Mesendoderm (in vitro differentiated cells): ENCODE results near the gene SLC1A1.

Source experiments
- DNase-seq: peaks from one replicate; pipeline ENCODE4 v3.0.0; 2013
- H2AK5ac ChIP-seq: 2 replicates; pipeline ENCODE4 v1.6.1; 2013; ENCODE audit warnings: low read length, inconsistent platforms
- H2BK120ac ChIP-seq: 2 replicates; pipeline ENCODE4 v1.6.1; 2013; ENCODE audit warnings: low read depth, mild to moderate bottlenecking, low read length, moderate library complexity, mixed read lengths
- H2BK15ac ChIP-seq: replicated peaks from 2 replicates; pipeline ENCODE4 v1.6.1; 2013; ENCODE audit warnings: low read depth, mild to moderate bottlenecking, moderate library complexity
- H2BK5ac ChIP-seq: 2 replicates; pipeline ENCODE4 v1.6.1; 2013; ENCODE audit warnings: low read length, inconsistent platforms
- H3K18ac ChIP-seq: 2 replicates; pipeline ENCODE4 v1.6.1; 2013; ENCODE audit warnings: mild to moderate bottlenecking, low read length, mixed read lengths
- H3K23ac ChIP-seq: one replicate; pipeline ENCODE4 v1.6.1; 2013; ENCODE audit warnings: low read length
- H3K27ac ChIP-seq: 2 replicates; pipeline ENCODE4 v1.5.1; 2013; ENCODE audit warnings: low read depth, mild to moderate bottlenecking, inconsistent platforms, low read length, moderate library complexity
- H3K27me3 ChIP-seq: 2 replicates; pipeline ENCODE4 v1.6.1; 2013; ENCODE audit warnings: low read length, control low read depth, mild to moderate bottlenecking, inconsistent platforms; ENCODE audit not compliant: insufficient read depth, poor library complexity
- H3K36me3 ChIP-seq: 2 replicates; pipeline ENCODE4 v1.6.1; 2013; ENCODE audit warnings: low read length, inconsistent platforms; ENCODE audit not compliant: control insufficient read depth, insufficient read depth
- H3K4ac ChIP-seq: one replicate; pipeline ENCODE4 v1.6.1; 2013; ENCODE audit warnings: low read depth, mild to moderate bottlenecking, low read length, moderate library complexity
- H3K4me1 ChIP-seq: 2 replicates; pipeline ENCODE4 v1.6.1; 2013; ENCODE audit warnings: low read depth, low read length, inconsistent platforms; ENCODE audit not compliant: control insufficient read depth
- H3K4me2 ChIP-seq: 2 replicates; pipeline ENCODE4 v1.6.1; 2013; ENCODE audit warnings: low read length
- H3K4me3 ChIP-seq: 2 replicates; pipeline ENCODE4 v1.5.1; 2013; ENCODE audit warnings: mild to moderate bottlenecking, low read length
- H3K56ac ChIP-seq: one replicate; pipeline ENCODE4 v1.6.1; 2013; ENCODE audit warnings: low read length
- H3K79me1 ChIP-seq: 2 replicates; pipeline ENCODE4 v1.6.1; 2013; ENCODE audit warnings: low read length, inconsistent platforms
- H3K79me2 ChIP-seq: 2 replicates; pipeline ENCODE4 v1.6.1; 2013; ENCODE audit warnings: mild to moderate bottlenecking, low read length; ENCODE audit not compliant: control insufficient read depth, insufficient read depth
- H3K9ac ChIP-seq: 2 replicates; pipeline ENCODE4 v1.6.1; 2013; ENCODE audit warnings: low read length, inconsistent platforms
- H4K5ac ChIP-seq: one replicate; pipeline ENCODE4 v1.6.1; 2013; ENCODE audit warnings: low read length
- H4K8ac ChIP-seq: one replicate; pipeline ENCODE4 v1.6.1; 2013; ENCODE audit warnings: low read depth, mild to moderate bottlenecking, control low read depth, low read length, moderate library complexity
- WGBS: extraction: QIAGEN DNeasy Blood & Tissue Kit; methylation state at CpG from one replicate; pipeline ENCODE4 v1.1.7; 2013; ENCODE audit warnings: low lambda C conversion rate, missing lambda C conversion rate; ENCODE audit not compliant: insufficient coverage; ENCODE audit errors: extremely low coverage; 5-methylcytosine and 5-hydroxymethylcytosine counted together

SLC1A1 gene

GRCh38 chr9:4490705-4491625, 697 bp downstream of the SLC1A1 start:
- Histone ChIP-seq H3K27ac (peak overlapping the region; percentile 89), H2BK5ac (peak overlapping the region; percentile 13), H4K5ac (no peak overlapping the region), H2BK15ac (no peak overlapping the region), H3K9ac (peak overlapping the region; percentile 37), H2BK120ac (no peak overlapping the region), H3K27me3 (no peaks in the 10 kb centered on the region), H3K79me2 (no peaks in the 10 kb centered on the region), H3K4me1 (peaks cover 2% of the 10 kb centered on the region), H3K23ac (peak overlapping the region; percentile 76), H3K4me2 (peak overlapping the region; percentile 90), H3K36me3 (no peaks in the 10 kb centered on the region), H3K18ac (peak overlapping the region; percentile 28), H3K4me3 (peak overlapping the region; percentile 54), H3K4ac (no peak overlapping the region), H4K8ac (no peak overlapping the region), H3K79me1 (no peaks in the 10 kb centered on the region), H2AK5ac (no peak overlapping the region), H3K56ac (peak overlapping the region; percentile 88)
- WGBS, result no CpG with 5 or more reads among the region's 52 CpGs
- DNase-seq, result peak; percentile 54

GRCh38 chr9:4491626-4491975, 1.3 kb downstream of the SLC1A1 start:
- peak overlapping the region; percentile 37 for H3K9ac ChIP-seq
- DNase-seq, result peak; percentile 95
- H3K56ac ChIP-seq, result peak overlapping the region; percentile 88
- H2BK5ac ChIP-seq, result no peak overlapping the region
- no peaks in the 10 kb centered on the region for H3K27me3 ChIP-seq
- peaks cover 2% of the 10 kb centered on the region for H3K4me1 ChIP-seq
- no peak overlapping the region for H3K23ac ChIP-seq
- H3K79me1 ChIP-seq, result no peaks in the 10 kb centered on the region
- no peak overlapping the region for H2AK5ac ChIP-seq
- peak overlapping the region; percentile 90 for H3K4me2 ChIP-seq
- no peak overlapping the region for H3K18ac ChIP-seq
- H3K4me3 ChIP-seq, result no peak overlapping the region
- H3K27ac ChIP-seq, result peak overlapping the region; percentile 89
- H3K4ac ChIP-seq, result peak overlapping the region; percentile 46
- H3K36me3 ChIP-seq, result no peaks in the 10 kb centered on the region
- H3K79me2 ChIP-seq, result no peaks in the 10 kb centered on the region
- H2BK15ac ChIP-seq, result no peak overlapping the region
- H4K8ac ChIP-seq, result no peak overlapping the region
- WGBS, result no CpG with 5 or more reads among the region's 7 CpGs
- no peak overlapping the region for H4K5ac ChIP-seq
- H2BK120ac ChIP-seq, result peak overlapping the region; percentile 51

DNA sequence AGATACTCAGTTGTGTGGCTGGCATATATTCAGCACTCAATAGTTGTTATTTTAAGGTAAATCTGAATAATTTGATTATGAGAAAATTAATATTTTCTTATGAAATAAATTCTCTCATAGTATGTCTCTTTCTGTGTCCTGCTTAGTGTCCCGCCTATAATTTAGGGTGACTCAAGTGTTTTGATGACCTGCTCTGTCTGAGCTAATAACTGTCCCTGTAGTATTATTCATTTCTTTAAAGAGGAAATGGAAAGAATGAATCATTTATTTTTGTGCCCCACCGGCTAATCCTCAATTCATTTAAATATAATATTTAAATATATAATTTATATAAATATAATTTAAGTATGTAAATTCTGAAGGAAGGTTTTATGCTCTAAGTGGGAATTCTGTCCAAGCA, 4.1 kb downstream of the SLC1A1 start:
- Histone ChIP-seq H2BK15ac (no peak overlapping the region), H4K5ac (no peak overlapping the region), H2AK5ac (no peak overlapping the region), H3K4me2 (no peak overlapping the region), H3K9ac (no peak overlapping the region), H3K79me2 (no peaks in the 10 kb centered on the region), H3K4ac (no peak overlapping the region), H3K56ac (no peak overlapping the region), H3K36me3 (no peaks in the 10 kb centered on the region), H3K27me3 (no peaks in the 10 kb centered on the region), H3K4me1 (peaks cover 2% of the 10 kb centered on the region), H3K27ac (no peak overlapping the region), H2BK120ac (no peak overlapping the region), H2BK5ac (no peak overlapping the region), H3K18ac (no peak overlapping the region), H3K4me3 (no peak overlapping the region), H4K8ac (no peak overlapping the region), H3K23ac (no peak overlapping the region), H3K79me1 (no peaks in the 10 kb centered on the region)
- whole genome bisulfite sequencing, result no CpG with 5 or more reads among the region's 2 CpGs
- no peak for DNase-seq

DNA sequence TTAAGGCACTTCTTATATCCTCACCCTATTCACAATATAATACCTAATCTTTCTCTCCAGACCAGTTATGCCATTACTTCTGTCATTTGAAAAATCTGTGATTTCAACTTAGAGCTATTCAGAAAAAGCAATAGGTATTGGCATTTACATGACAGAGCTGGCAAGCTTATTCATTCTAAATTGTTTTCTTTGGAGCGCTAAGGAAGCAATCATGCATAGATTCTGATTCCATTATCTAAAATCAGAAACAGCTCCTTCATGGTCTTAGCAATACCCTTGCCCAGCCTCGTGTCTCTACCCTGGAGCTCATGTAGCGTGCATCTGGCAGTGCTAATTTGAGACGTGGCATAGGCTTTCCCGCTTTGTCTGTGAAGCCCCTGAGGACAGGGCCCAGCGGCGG, 4.5 kb downstream of the SLC1A1 start:
- H4K8ac ChIP-seq, result no peak overlapping the region
- H4K5ac ChIP-seq, result no peak overlapping the region
- no peaks in the 10 kb centered on the region for H3K79me2 ChIP-seq
- H3K56ac ChIP-seq, result no peak overlapping the region
- no peak overlapping the region for H3K4ac ChIP-seq
- no peaks in the 10 kb centered on the region for H3K79me1 ChIP-seq
- no peak overlapping the region for H2AK5ac ChIP-seq
- peaks cover 2% of the 10 kb centered on the region for H3K4me1 ChIP-seq
- WGBS, result no CpG with 5 or more reads among the region's 7 CpGs
- H3K27me3 ChIP-seq, result no peaks in the 10 kb centered on the region
- no peak overlapping the region for H2BK5ac ChIP-seq
- DNase-seq, result no peak
- no peak overlapping the region for H3K23ac ChIP-seq
- H3K9ac ChIP-seq, result no peak overlapping the region
- no peak overlapping the region for H2BK120ac ChIP-seq
- no peak overlapping the region for H3K27ac ChIP-seq
- H3K18ac ChIP-seq, result no peak overlapping the region
- no peak overlapping the region for H3K4me3 ChIP-seq
- H2BK15ac ChIP-seq, result no peak overlapping the region
- no peak overlapping the region for H3K4me2 ChIP-seq
- H3K36me3 ChIP-seq, result no peaks in the 10 kb centered on the region

DNA sequence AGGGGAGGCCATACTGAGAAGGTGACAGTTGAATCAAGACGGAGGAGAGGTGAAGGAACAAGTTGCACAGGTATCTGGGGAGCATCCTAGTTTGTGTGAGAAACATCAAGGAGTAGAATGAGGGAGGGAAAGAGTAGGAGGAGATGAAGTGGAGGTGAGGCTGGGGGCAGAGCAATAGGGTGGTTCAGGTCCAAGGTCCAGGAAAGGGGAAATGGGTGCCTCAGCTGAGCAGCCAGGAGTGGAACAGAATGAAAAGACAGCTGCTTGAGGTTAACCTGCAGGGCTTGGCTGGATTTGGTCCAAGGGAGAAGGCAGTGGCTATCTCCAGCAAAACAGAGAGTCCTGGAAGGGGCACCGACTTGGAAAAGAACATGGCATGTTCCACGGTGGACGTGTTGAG, 5.3 kb downstream of the SLC1A1 start:
- Histone ChIP-seq H3K56ac (no peak overlapping the region), H4K8ac (no peak overlapping the region), H3K27me3 (no peaks in the 10 kb centered on the region), H3K79me2 (no peaks in the 10 kb centered on the region), H3K4me1 (peaks cover 2% of the 10 kb centered on the region), H3K36me3 (no peaks in the 10 kb centered on the region), H3K27ac (no peak overlapping the region), H3K4me2 (no peak overlapping the region), H2BK120ac (no peak overlapping the region), H3K79me1 (no peaks in the 10 kb centered on the region), H3K9ac (no peak overlapping the region), H3K23ac (no peak overlapping the region), H2BK5ac (no peak overlapping the region), H2BK15ac (no peak overlapping the region), H3K18ac (no peak overlapping the region), H4K5ac (no peak overlapping the region), H3K4ac (no peak overlapping the region), H2AK5ac (no peak overlapping the region), H3K4me3 (no peak overlapping the region)
- no CpG with 5 or more reads among the region's 4 CpGs for WGBS
- no peak for DNase-seq
